Muscle layer of duodenum (tissue), 2 donors: ENCODE results near the gene EME1.
"Not testable (repeated sequence)": the region's sequence is repeated elsewhere in the genome, so short reads cannot be mapped to it uniquely, and the experiment has no call there.

Source experiments
- H3K27ac ChIP-seq: one replicate; pipeline ENCODE4 v1.7.0; 2013; ENCODE audit warnings: mild to moderate bottlenecking, low read length
- H3K27me3 ChIP-seq: one replicate; pipeline ENCODE4 v1.7.0; 2013; ENCODE audit warnings: low read depth, mild to moderate bottlenecking, control low read depth, low read length
- H3K36me3 ChIP-seq, 2 donors: one replicate each; pipeline ENCODE4 v1.7.0; 2013; ENCODE audit warnings: low read length in 2 of 2, control low read depth in 1 of 2, mild to moderate bottlenecking in 1 of 2; ENCODE audit not compliant: insufficient read depth in 2 of 2, control insufficient read depth in 1 of 2
- H3K4me1 ChIP-seq, 2 donors: one replicate each; pipeline ENCODE4 v1.7.0; 2013; ENCODE audit warnings: low read length in 2 of 2, mild to moderate bottlenecking in 2 of 2, control low read depth in 1 of 2, moderate library complexity in 1 of 2; ENCODE audit not compliant: insufficient read depth in 2 of 2, control insufficient read depth in 1 of 2
- H3K4me3 ChIP-seq, 2 donors: one replicate each; pipeline ENCODE4 v1.7.0; 2013; ENCODE audit warnings: low read length in 2 of 2, low read depth in 1 of 2, mild to moderate bottlenecking in 1 of 2
- H3K9me3 ChIP-seq, 2 donors: one replicate each; pipeline ENCODE4 v1.7.0; 2013; ENCODE audit warnings: low read length in 2 of 2, control low read depth in 1 of 2, mild to moderate bottlenecking in 1 of 2; ENCODE audit not compliant: control insufficient read depth in 1 of 2
- donor health status: healthy.

The EME1 gene

GRCh38 chr17:50382931-50383330, 9.9 kb downstream of the EME1 start:
- Histone ChIP-seq H3K9me3 (no peaks in the 10 kb centered on the region), H3K4me3 (no peak overlapping the region), H3K27me3 (no peaks in the 10 kb centered on the region), H3K27ac (no peak overlapping the region), H3K4me1 (no peaks in the 10 kb centered on the region), H3K36me3 (peaks cover 50 to 74% of the 10 kb centered on the region in 2 donors)

- H3K27me3 ChIP-seq = no peaks in the 10 kb centered on the region
- peaks cover 69 to 99% of the 10 kb centered on the region in 2 donors for H3K36me3 ChIP-seq
- H3K4me1 ChIP-seq = no peaks in the 10 kb centered on the region
- no peak overlapping the region for H3K4me3 ChIP-seq
- H3K27ac ChIP-seq = no peak overlapping the region
- no peaks in the 10 kb centered on the region for H3K9me3 ChIP-seq
Measured at GRCh38 chr17:50386510-50386909, 13.5 kb downstream of the EME1 start.

DNA sequence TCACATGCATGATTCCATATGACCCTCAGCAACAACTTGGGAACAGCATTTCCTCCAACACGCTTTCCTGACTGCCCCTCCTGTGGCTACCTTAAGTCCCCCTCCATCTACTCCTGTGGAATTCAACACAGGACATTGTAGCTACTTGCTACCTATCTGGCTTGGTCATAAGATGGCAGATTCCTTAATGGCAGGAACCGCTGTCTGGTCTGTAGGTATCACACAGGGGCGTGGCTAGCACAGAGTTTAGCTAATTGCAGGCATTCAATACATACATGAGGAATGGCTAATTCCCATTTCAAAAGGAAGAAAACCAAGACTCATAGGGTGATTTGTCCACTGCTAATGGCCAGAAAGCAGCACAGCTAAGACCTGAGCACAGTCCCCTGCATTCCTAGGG, 15.7 kb downstream of the EME1 start:
- peaks cover 78 to 100% of the 10 kb centered on the region in 2 donors for H3K36me3 ChIP-seq
- H3K4me1 ChIP-seq = no peaks in the 10 kb centered on the region
- no peaks in the 10 kb centered on the region for H3K27me3 ChIP-seq
- H3K27ac ChIP-seq = no peak overlapping the region
- H3K4me3 ChIP-seq = no peak overlapping the region
- H3K9me3 ChIP-seq = no peaks in the 10 kb centered on the region

GRCh38 chr17:50389534-50389933, 16.5 kb downstream of the EME1 start:
- Histone ChIP-seq H3K9me3 (no peaks in the 10 kb centered on the region), H3K36me3 (peaks cover 86 to 100% of the 10 kb centered on the region in 2 donors), H3K4me1 (no peaks in the 10 kb centered on the region), H3K4me3 (no peak overlapping the region), H3K27me3 (no peaks in the 10 kb centered on the region), H3K27ac (no peak overlapping the region)

- no peaks in the 10 kb centered on the region for H3K27me3 ChIP-seq
- H3K27ac ChIP-seq = no peak overlapping the region
- H3K36me3 ChIP-seq = peaks cover 64 to 86% of the 10 kb centered on the region in 2 donors
- H3K4me3 ChIP-seq = no peak overlapping the region
- peaks cover 0 to 22% of the 10 kb centered on the region in 2 donors for H3K4me1 ChIP-seq
- H3K9me3 ChIP-seq = no peaks in the 10 kb centered on the region
Measured at GRCh38 chr17:50392621-50393020, 19.6 kb downstream of the EME1 start.

DNA sequence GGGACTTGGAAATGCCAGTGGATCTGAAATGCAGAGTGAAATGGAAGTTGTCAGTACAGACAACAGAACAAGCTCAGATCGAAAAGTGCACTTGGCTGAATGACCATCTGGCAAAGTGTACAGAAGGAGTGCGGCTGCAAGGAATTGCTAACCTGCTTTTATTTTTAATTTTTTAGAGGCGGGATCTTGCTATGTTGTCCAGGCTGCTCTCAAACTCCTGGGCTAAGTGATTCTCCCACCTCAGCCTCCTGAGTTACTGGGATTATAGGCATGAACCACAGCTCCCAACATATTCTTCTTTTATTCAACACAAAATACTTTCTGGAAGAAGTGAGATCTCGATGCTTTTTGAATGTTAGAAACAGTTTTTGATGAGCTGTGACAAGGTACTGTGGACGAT, 20.7 kb downstream of the EME1 start:
- Histone ChIP-seq H3K9me3 (no peaks in the 10 kb centered on the region), H3K36me3 (peaks cover 53 to 75% of the 10 kb centered on the region in 2 donors), H3K27ac (no peak overlapping the region), H3K4me1 (peaks cover 0 to 27% of the 10 kb centered on the region in 2 donors), H3K27me3 (no peaks in the 10 kb centered on the region), H3K4me3 (no peak overlapping the region)

GRCh38 chr17:50394711-50395110, 21.7 kb downstream of the EME1 start:
- H3K9me3 ChIP-seq = no peaks in the 10 kb centered on the region
- peak overlapping the region in 1 of 2 donors; percentile 8 for H3K4me3 ChIP-seq
- H3K4me1 ChIP-seq = peaks cover 0 to 27% of the 10 kb centered on the region in 2 donors
- H3K27ac ChIP-seq = no peak overlapping the region
- H3K27me3 ChIP-seq = no peaks in the 10 kb centered on the region
- H3K36me3 ChIP-seq = peaks cover 43 to 65% of the 10 kb centered on the region in 2 donors

DNA sequence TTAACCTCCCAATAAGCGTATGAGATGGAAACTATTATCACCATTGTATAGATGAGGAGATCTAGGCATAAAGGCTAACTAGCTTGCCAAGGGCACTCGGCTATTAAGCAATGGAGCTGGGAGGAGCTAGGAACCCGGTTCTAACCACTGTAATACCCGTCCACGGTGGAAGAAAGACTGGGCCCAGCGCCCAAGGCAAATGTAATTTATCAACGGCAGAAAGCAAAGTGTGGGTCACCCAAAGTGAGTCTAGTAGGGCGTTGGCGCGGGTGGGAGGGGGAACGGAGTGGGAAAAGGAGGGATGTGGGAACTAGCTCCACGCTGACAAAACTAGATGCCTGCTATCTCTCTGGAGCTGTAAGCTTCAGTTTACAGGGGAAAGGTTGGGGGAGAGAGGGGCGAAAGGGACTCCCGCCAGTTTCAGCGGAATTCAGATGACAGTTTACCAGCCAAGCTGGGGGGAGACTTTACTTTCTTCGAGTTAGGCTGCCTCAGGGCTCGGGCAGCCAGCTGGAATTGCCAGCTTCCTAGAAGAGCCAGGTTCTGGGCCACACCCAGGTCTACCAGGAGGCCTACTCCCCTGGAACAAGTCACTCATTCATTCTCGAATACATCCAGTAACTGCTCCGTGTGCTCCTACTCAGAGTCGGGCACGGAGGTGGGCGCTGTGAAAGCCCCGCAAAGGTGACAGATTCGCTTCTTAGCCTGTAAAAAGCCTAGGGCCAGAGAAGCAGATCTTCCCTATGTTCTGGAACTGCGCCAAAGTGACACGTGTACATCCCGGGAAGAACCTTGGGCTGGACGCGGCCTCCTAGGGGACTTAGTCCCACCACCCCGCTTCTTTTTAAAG, 23.5 kb downstream of the EME1 start:
- Histone ChIP-seq H3K9me3 (no peaks in the 10 kb centered on the region), H3K27me3 (no peaks in the 10 kb centered on the region), H3K27ac (peak overlapping the region; percentile 91), H3K4me1 (peaks cover 0 to 27% of the 10 kb centered on the region in 2 donors), H3K4me3 (peak overlapping the region; percentile 96 to 98), H3K36me3 (peaks cover 32 to 47% of the 10 kb centered on the region in 2 donors)

DNA sequence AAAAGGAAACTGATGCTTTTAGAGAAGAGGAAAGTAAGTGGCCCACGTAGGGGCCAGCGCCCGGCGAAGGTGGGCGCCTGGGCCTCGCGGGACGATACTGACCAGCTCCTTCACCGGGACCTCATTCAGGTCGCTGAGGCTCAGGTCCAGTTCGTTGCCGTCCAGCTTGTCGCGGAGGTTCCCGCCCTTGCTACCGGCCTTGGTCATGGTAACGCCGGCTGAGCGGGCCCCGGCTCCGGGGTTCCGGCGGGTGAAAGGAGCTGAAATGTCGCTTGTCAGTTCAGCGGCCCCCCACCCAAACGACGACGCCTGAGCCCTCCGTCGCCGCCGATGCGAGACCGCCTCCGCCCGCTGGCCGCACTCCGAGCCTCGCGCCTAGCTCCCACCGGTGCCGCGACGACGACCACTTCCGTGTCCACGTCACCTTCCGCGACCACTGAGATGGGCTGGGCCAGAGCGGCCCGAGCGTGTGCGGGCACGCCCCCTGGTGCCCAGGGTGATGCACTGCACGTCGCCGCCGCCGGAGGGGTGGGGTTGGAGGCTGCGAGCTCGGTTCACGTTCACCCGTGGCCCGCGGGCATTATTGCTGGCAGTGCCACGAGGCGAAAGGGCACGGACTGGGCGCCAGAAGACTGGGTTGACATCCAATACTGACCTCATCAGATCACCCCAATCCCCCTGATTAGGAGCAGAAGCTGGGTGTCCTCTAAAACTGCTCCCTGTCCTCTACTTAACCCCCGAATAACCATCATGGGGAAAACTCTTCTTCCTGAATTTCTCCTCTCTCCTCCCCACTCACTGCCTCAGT, 24.3 kb downstream of the EME1 start, which contains the start of gene LRRC59:
Gene LRRC59, minus strand, starts transcription at position 413 of the 808 bp plus-strand sequence. Its CDS starts 206 bp downstream, at position 207.
- H3K4me3 ChIP-seq = peak within 1 kb of the TSS; percentile 96 to 98
- H3K9me3 ChIP-seq = no peaks in the 10 kb centered on the region
- peaks cover 26 to 39% of the 10 kb centered on the region in 2 donors for H3K36me3 ChIP-seq
- no peaks in the 10 kb centered on the region for H3K27me3 ChIP-seq
- H3K27ac ChIP-seq = peak within 1 kb of the TSS; percentile 91
- H3K4me1 ChIP-seq = peaks cover 0 to 27% of the 10 kb centered on the region in 2 donors

GRCh38 chr17:50397919-50398285, 24.9 kb downstream of the EME1 start:
- Histone ChIP-seq H3K36me3 (peaks cover 21 to 33% of the 10 kb centered on the region in 2 donors), H3K27ac (no peak overlapping the region), H3K27me3 (no peaks in the 10 kb centered on the region), H3K4me1 (peaks cover 0 to 27% of the 10 kb centered on the region in 2 donors), H3K9me3 (no peaks in the 10 kb centered on the region), H3K4me3 (peak overlapping the region; percentile 96 to 98)

- H3K27ac ChIP-seq, H3K27me3 ChIP-seq, H3K9me3 ChIP-seq, H3K4me3 ChIP-seq: not testable (repeated sequence)
- Histone ChIP-seq H3K36me3 (peaks cover 13 to 25% of the 10 kb centered on the region in 2 donors), H3K4me1 (peaks cover 0 to 27% of the 10 kb centered on the region in 2 donors)
Measured at GRCh38 chr17:50398672-50399071, 25.6 kb downstream of the EME1 start.
